HG02623 (cell line): ENCODE measurements around the gene ARMC7.
"Not testable (repeated sequence)": the region's sequence is repeated elsewhere in the genome, so short reads cannot be mapped to it uniquely, and the experiment has no call there.

Experiments used
- ATAC-seq: cut with Tn5 transposase; IDR thresholded peaks from one replicate; pipeline ENCODE4 v1.9.1; 2021; ENCODE audit warnings: moderate library complexity; ENCODE audit not compliant: unreplicated experiment

ARMC7 gene

DNA sequence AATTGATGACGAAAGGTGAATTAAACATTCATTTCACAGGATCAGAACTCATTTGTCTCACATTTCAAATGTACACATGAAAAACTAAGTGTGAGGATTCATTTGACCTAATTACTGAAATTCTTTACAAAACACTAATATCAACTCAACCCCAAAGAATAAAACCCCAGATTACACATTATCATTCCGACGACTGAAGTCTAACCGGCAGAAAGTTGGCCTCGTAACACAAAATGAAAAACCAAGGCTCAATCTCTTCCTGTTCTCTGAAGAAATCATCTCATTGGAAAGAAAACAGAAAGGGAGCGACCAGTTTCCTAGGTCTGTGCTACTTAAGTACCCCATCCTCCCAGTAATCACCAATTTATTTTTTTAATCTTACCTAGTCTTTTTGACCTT is 42.8 kb downstream of the ARMC7 start:
- ATAC-seq = no peak

DNA sequence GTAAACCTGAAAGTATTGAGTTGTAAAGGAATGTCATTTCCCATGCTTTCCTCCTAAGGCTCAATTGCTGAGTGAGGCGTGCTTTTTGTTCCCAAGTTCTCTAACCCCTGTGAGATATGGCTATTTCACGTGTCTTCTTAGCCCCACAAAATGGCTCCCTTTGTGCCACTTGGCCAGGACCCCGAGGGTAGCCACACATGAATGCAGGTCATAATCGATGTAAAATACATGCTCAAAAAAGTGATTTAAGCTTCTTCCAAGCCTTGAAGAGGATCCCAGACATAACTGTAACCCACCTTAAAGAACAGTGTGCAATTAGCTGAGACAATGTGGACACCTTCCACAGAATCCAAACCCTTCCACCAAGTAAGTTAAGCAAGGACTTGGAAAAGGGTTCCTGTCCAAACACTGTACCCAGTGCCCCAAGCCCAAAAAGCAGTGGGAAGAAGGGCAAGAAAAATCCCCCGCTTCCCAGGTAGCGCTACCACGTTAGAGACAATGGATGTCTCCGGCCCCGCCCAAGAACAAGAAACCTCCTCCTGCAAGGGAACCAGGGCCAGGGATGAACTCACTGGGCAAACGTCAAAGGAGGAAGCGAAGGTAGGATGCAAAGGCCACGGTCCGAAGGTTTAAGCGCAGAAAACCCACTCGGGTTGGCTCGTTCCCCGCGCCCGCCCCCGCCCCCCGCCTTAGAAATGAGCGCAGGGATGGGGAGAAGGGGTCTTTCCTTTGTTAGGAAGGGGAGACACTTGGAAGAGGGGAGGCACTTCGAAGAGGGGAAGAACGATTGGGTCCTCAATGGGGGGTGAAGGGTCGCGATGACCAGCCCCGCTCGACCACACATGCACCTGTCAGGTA is 43.4 kb downstream of the ARMC7 start:
- no peak for ATAC-seq

DNA sequence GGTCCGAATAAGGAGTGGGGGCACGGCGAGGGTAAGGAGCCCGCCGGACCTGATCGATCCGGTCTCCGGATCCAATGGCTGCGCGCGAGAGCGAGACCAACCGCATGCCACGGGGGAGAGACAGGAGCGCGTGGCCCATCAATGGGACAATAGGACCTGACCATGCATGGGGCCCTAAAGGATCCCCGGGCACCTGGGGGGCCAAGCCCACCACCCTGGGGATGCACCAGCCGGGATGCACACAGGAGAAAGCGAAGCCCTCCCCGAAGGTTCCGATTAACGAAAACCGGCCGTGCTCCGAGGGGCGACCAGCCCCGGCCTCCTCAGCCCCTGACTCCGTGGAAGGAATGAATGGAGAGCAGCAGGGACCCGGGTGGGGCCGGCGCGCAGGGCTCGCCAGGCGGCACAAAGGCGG is 44.0 kb downstream of the ARMC7 start:
- peak; percentile 12 for ATAC-seq

DNA sequence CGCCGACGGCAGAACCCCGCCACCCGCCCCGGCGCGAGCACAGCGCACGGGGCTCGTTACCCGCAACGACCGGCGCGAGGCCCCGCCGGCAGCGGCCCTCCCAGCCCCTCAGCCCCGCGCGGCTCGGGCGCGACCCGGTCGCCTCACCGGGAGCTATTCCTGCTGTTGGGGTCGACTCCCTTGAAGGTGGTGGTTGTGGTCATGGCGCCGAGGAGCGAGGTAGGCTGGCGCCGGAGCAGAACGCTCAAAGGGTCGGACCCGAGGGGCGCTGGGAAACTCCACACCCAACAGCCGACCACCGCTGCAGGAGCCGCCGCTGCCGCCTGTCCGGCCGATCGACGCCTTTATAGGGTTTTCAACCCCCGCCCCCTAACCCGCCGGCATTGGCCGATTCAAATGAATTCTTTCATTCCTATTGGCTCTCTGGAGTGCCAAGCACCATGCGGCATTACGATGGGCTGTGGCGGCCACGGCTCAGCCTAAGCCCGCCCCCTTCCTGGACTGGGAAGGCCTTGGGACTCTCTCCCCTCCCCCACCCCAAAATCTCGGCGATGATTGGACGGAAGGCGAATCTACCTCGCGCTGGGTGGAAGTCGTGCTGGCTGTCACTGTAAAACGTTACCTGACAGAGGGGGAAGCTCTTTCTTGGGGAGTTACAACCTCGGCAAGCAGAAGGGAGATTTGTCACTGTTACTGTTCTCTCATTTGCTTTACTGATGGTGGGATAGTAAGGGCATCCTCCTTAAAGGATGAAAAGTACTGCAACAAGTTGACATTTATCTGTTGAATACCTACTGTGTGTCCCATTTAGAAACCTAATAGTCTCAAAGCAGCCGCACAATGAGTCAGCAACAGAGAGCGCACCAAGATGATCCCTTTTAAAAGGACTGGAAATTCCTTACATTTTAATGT is 44.7 kb downstream of the ARMC7 start, which contains the start of gene JPT1:
Gene JPT1, minus strand, starts transcription at position 318 of the 912 bp plus-strand sequence. Its CDS starts 115 bp downstream, at position 203.
- peak; percentile 92 for ATAC-seq

DNA sequence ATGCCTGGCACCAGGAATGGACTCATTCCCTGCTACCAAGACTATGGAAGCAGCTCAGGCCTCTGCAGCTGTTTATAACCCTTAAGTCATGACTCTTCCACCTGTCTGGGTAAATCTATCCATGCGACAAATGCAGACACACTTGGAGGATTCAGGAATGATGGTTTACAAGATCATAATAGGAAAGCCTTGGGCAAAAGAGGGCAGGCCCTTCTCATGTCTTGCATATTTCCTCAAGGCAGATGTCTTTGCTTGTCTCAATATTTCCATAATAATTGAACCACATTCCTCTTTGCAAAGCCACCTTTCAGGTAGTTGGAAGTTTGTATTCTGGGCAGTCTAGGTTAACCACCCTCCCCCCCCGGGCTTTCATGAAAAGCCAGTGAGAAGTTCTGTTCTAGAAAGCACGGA is 45.4 kb downstream of the ARMC7 start:
- ATAC-seq = no peak

DNA sequence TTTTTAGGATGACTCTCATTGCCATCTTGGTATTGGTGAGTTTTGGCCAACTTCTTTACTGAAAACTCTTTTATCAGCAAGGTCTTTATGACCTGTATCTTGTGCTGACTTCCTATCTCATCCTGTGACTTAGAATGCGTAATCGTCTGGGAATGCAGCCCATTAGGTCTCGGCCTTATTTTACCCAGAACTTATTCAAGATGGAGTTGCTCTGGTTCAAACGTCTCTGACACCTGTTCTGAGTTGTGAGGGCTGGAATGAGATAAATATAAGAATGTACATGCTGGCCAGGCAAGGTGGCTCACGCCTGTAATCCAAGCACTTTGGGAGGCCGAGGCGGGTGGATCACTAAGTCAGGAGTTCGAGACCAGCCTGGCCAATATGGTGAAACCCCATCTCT is 48.7 kb downstream of the ARMC7 start:
- ATAC-seq = not testable (repeated sequence)

DNA sequence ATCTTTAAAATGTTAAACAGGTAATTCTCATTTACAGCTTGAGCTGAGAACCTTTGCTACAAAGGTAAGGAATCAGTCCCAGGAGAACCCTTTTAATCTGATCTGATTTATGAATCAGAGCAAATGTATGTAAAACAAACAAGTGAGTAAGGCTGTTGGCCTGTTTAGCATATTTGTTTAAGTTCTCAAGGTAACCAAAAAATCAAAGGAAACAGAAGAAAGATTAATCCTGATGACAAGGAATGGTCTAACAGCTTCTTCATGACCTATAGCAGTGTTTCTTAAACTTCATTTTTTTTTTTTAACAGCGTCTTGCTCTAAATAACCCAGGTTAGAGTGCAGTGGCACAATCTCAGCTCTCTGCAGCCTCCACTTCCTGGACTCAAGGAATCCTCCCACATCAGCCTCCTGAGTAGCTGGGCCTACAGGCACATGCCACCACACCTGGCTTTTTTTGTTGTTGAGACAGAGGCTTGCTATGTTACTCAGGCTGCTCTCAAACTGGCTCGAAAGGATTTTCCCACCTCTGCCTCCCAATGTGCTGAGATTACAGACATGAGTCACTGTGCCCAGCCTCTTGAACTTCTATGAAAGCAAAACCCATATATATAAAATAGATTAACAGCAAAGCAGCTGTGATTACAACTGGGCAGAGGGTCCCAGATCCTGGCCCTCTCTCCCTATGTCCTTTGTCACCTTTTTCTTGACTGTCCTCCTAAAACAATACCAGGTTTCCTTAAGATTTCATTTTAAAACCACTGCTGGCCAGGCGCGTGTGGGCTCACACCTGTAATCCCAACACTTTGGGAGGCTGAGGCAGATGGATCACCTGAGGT is 49.6 kb downstream of the ARMC7 start:
- no peak for ATAC-seq

DNA sequence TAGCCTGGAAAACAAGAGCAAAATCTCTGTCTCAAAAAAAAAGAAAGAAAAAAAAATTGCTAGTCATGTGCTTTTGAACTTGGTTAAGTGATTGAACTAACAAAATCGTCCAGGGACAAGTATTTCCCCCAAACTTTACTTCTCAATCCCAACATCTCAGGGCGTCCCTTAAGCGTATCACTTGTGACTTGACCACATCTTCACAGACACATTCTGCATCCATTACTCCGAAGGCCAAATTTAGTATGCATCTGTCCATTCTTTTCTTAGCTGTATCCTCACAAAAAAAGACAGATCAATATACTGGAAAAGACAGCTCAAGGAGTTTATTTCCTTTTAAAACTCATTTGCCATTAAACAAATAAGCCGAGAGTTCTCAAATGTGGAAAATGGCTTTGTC is 50.4 kb downstream of the ARMC7 start:
- no peak for ATAC-seq

DNA sequence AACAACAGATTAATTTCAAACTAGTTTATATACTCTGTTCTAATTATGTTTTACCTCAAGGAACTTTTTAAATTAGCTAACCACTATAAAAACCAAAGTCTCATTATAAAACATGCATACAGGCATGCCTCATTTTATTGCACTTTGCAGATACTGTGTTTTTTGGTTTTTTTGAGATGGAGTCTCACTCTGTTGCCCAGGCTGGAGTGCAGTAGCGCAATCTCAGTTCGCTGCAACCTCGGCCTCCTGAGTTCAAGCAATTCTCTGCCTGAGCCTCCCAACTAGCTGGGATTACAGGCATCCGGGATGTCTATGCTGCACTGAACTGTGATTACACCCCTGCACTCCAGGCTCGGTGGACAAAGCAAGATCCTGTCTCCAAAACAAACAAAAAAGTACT is 53.3 kb downstream of the ARMC7 start:
- no peak for ATAC-seq

DNA sequence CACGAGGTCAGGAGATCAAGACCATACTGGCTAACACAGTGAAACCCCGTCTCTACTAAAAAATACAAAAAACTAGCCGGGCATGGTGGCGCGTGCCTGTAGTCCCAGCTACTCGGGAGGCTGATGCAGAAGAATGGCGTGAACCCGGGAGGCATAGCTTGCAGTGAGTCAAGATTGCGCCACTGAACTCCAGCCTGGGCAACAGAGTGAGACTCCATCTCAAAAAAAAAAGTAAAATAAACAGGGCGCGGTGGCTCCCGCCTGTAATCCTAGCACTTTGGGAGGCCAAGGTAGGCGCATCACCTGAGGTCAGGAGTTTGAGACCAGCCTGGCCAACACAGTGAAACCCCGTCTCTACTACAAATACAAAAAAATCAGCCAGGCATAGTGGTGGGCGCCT is 54.8 kb downstream of the ARMC7 start:
- ATAC-seq = not testable (repeated sequence)

DNA sequence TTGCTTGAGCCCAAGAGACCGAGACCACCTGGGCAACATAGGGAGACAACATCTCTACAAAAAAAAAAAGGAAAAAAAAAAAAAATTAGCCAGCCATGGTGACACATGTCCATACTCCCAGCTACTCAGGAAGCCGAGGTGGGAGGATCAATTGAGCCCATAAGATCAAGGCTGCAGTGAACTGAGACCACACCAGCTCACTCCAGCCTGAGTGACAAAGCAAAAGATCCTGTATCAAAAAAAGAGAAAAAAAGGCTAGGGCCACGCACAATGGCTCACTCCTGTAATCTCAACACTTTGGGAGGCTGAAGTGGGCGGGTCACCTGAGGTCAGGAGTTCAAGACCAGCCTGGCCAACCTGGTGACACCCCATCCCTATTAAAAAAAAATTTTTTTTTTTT is 59.2 kb downstream of the ARMC7 start:
- no peak for ATAC-seq

DNA sequence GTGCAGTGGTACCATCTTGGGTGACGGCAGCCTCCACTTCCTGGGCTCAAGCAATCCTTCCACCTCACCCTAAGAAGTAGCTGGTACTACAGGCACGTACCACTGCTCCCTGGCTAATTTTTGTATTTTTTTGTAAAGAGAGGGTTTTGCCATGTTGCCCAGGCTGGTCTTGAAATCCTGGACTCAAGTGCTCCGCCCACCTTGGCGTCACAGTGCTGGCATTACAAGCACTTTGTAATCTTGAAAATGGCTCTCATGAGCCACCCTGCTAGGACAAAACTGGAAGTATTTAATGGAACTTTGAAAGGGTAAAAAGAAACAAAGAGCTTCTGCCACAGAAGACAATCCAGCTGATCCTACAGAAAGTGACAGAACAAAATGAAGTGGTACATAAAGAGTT is 63.8 kb downstream of the ARMC7 start:
- no peak for ATAC-seq

DNA sequence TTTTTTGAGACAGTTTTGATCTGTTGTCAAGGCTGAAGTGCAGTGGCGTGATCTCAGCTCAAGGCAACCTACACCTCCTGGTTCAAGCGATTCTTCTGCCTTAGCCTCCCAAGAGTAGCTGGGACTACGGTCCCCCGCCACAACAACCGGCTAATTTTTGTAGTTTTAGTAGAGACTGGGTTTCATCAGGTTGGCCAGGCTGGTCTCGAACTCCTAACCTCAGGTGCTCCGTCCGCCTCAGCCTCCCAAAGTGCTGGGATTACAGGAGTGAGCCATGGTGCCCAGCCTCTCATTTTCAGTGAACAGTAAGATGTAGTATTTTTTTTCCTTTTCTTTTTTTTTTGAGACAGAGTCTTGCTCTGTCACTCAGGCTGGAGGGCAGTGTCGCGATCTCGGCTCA is 65.2 kb downstream of the ARMC7 start:
- no peak for ATAC-seq

DNA sequence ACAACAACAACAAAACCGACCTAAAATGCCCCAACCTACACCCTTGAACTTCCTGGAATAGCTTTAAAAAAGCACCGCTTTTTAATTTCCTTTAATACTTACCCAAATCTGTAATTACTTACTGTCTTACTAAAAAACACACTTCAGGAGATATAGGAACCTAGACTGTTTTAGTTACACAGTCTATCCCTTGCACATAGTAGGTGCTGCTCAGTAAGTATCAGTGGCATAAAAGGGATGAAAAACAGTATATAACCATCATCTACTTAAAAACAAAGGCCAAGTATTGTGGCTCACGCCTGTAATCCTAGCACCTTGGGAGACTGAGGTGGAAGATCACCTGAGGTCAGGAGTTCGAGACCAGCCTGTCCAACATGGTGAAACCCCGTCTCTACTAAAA is 66.9 kb downstream of the ARMC7 start:
- no peak for ATAC-seq

DNA sequence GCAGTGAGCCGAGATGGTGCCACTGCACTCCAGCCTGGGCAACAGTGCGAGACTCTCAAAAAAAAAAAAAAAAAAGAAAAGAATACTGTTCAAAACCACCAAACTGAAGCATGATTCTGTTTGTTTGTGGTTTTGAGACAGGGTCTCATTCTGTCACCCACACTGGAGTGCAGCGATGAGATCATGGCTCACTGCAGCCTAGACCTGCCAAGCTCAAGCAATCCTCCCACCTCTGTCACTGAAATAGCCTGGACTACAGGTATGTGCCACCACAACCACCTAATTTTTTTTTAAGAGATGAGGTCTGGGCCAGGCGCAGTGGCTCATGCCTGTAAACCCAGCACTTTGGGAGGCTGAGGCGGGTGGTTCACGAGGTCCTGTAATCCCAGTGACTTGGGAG is 68.7 kb downstream of the ARMC7 start:
- no peak for ATAC-seq
